A549 treated with CORT108297 at 1 μM for 4 hours (cell line): ENCODE results near the gene MCCC1. TPM values are rescaled to one million over a fixed set of nuclear protein-coding genes. Genes with fewer than 3 reads are reported as not detected.

ENCODE experiments used
- total RNA-seq: library from RNA; stranded (reverse); fragments of 200-300 nt; extraction: Qiagen RNA extraction; gene quantifications from 5 replicates; pipeline ENCODE4 v1.2.3, GENCODE V29; 2022

The MCCC1 gene
- total RNA-seq: 7.5 to 9.3 TPM (median 7.8 TPM) in 5 replicates

DNA sequence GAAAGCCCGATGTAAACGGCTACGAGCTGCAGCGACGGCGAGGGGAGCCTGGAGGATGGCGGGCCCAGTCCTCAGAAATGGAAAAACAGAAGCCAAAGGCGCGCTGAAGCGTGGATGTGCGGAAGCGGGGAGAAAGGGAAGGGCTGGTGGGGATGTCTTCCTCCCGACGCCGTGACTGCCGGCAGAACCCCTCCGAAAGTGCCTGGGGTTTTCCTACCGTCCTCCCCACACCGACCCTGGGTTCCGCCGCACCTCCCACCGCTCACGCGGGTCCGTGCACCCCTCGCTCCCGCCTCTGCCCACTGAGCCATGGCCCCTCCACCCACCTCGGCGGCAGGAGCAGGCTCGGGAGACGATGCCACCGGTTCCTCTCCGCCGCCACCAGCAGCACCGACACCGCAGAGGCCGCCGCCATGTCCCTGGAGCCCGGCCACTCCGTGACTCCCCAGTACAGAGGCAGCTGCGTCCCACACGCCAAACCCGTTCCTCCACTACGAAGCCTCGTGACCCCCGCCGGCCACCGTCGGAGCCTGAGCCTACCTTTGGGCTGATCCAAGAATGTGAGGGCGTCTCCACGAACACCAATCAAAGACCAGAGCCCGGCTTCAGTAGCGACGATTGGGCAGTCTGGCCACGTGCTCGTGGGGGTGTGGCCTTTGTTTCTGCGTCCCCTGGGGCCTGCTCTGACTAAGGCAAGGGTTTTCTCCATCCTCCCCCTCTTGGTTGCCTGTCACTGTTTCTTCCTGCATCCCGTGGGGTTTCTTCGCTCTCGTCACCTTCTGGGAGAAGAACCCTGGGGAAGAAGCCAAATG lies at the start of gene MCCC1:
MCCC1 (minus strand) TSS at position 471 of the 812 bp plus-strand sequence; CDS start at position 415, 56 bp downstream.

DNA sequence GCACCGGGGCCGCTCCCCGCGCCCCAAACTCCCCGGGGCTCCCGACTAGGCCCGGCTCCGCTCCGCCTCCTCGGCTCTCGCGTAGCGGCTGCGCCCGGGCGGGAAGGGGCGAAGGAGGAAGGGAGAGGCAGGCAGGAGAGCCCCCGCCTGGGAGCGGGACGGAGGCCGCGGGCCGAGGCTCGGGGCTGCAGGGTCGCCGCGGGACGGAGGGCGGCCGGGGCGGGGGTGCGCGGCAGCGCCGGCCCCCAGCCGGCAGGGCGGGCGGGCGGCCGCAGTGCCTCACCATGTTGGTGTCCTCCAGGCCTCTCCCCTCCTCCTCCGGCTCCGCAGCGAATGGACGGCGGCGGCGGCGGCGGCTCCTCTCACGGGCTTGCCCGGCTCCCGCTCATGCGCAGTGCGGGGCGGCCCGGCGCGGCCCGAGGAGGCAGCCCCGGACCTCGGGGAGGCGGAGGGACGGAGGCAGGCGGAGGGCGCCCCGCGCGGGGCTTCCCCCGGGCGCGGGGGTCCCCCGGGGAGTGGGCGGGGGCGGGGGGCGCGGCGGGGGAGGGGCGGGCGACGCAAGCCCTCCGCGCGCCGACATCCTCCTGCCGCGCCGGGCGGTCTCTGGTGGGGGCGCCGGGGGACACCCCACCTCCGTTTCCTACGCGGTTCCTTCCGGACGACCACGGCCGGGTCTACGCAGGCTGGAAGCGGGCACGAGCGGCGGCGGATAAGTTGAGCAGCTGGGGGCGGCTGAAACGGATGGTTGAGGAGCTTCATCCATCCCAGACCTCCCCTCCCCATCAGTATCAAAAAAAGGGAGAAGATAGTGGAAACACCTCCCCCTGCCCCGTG lies 118.9 kb downstream of the MCCC1 start, which contains the start of gene DCUN1D1:
DCUN1D1 (minus strand) TSS at position 335 of the 834 bp plus-strand sequence; CDS start at position 286, 49 bp downstream.

Other genes starting within 250 kb of the MCCC1 start
- gene DCUN1D1, start 119.0 kb downstream of the MCCC1 start, total RNA-seq: 14.6 to 20.8 TPM (median 19.2 TPM) in 5 replicates
- gene LAMP3, start 63.2 kb upstream of the MCCC1 start, total RNA-seq: 0.15 to 0.26 TPM (median 0.18 TPM) in 5 replicates
- gene B3GNT5, start 153.8 kb upstream of the MCCC1 start, total RNA-seq: 18.8 to 29.3 TPM (median 24.1 TPM) in 5 replicates